22Rv1 (cell line): Measurements from ENCODE around the gene SSU72.
"Not testable (repeated sequence)": the region's sequence is repeated elsewhere in the genome, so short reads cannot be mapped to it uniquely, and the experiment has no call there.

Experiments
- ZFX ChIP-seq: fragments of 450-650 bp; IDR thresholded peaks from 2 replicates; pipeline ENCODE4 v1.6.1; 2017; ENCODE audit warnings: antibody characterized with exemption, borderline replicate concordance
- TF ChIP-seq, protein P1 (sequence below): fragments of 450-650 bp; IDR thresholded peaks from 2 replicates; pipeline ENCODE4 v1.5.1; 2017; ENCODE audit warnings: mild to moderate bottlenecking

GRCh38 chr1:1513675-1514074 lies 61.0 kb downstream of the SSU72 start:
- TF ChIP-seq, protein P1, sequence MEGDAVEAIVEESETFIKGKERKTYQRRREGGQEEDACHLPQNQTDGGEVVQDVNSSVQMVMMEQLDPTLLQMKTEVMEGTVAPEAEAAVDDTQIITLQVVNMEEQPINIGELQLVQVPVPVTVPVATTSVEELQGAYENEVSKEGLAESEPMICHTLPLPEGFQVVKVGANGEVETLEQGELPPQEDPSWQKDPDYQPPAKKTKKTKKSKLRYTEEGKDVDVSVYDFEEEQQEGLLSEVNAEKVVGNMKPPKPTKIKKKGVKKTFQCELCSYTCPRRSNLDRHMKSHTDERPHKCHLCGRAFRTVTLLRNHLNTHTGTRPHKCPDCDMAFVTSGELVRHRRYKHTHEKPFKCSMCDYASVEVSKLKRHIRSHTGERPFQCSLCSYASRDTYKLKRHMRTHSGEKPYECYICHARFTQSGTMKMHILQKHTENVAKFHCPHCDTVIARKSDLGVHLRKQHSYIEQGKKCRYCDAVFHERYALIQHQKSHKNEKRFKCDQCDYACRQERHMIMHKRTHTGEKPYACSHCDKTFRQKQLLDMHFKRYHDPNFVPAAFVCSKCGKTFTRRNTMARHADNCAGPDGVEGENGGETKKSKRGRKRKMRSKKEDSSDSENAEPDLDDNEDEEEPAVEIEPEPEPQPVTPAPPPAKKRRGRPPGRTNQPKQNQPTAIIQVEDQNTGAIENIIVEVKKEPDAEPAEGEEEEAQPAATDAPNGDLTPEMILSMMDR = not testable (repeated sequence)
- not testable (repeated sequence) for TF ChIP-seq ZFX
